HG02885 (cell line): ENCODE data around the gene CREB3L2.
"Not testable (repeated sequence)": the region's sequence is repeated elsewhere in the genome, so short reads cannot be mapped to it uniquely, and the experiment has no call there.

ENCODE experiments used
- ATAC-seq: cut with Tn5 transposase; IDR thresholded peaks from one replicate; pipeline ENCODE4 v1.9.1; 2021; ENCODE audit warnings: mild to moderate bottlenecking; ENCODE audit not compliant: unreplicated experiment, poor library complexity

CREB3L2 gene

GRCh38 chr7:137975768-137976167 is 26.1 kb downstream of the CREB3L2 start:
- no peak for ATAC-seq

GRCh38 chr7:137975221-137975620 is 26.7 kb downstream of the CREB3L2 start:
- ATAC-seq: peak; percentile 90

- no peak for ATAC-seq
Observed at GRCh38 chr7:137974766-137975165, 27.1 kb downstream of the CREB3L2 start.

GRCh38 chr7:137970253-137970975 is 31.5 kb downstream of the CREB3L2 start:
- no peak for ATAC-seq

GRCh38 chr7:137969828-137970227 is 32.1 kb downstream of the CREB3L2 start:
- ATAC-seq: no peak

- ATAC-seq: no peak
Observed at GRCh38 chr7:137968890-137969289, 33.0 kb downstream of the CREB3L2 start.

GRCh38 chr7:137968339-137968738 is 33.5 kb downstream of the CREB3L2 start:
- ATAC-seq: not testable (repeated sequence)

- ATAC-seq: no peak
Observed at GRCh38 chr7:137967143-137968018, 34.5 kb downstream of the CREB3L2 start.

GRCh38 chr7:137966641-137967142 is 35.2 kb downstream of the CREB3L2 start:
- no peak for ATAC-seq

- no peak for ATAC-seq
Observed at GRCh38 chr7:137965942-137966640, 35.8 kb downstream of the CREB3L2 start.

GRCh38 chr7:137964824-137965545 is 36.9 kb downstream of the CREB3L2 start:
- ATAC-seq: no peak

- ATAC-seq: no peak
Observed at GRCh38 chr7:137962875-137963507, 38.9 kb downstream of the CREB3L2 start.

GRCh38 chr7:137962491-137962874 is 39.4 kb downstream of the CREB3L2 start:
- ATAC-seq: no peak

- peak; percentile 71 for ATAC-seq
Observed at GRCh38 chr7:137961200-137962177, 40.4 kb downstream of the CREB3L2 start.

- ATAC-seq: no peak
Observed at GRCh38 chr7:137960020-137960419, 41.9 kb downstream of the CREB3L2 start.

GRCh38 chr7:137958470-137959431 is 43.1 kb downstream of the CREB3L2 start:
- peak; percentile 54 for ATAC-seq

- ATAC-seq: no peak
Observed at GRCh38 chr7:137957887-137958286, 44.0 kb downstream of the CREB3L2 start.
